IPS-NIHi7 (cell line): Measurements from ENCODE around the gene HOXD3.
A peak's percentile ranks its signal among the peaks of the same experiment; 100 is the strongest.

Experiments
- DNase-seq: peaks from one replicate; pipeline ENCODE4 v3.0.0; 2012; ENCODE audit warnings: mixed read lengths; ENCODE audit errors: extremely low spot score

The HOXD3 gene

DNA sequence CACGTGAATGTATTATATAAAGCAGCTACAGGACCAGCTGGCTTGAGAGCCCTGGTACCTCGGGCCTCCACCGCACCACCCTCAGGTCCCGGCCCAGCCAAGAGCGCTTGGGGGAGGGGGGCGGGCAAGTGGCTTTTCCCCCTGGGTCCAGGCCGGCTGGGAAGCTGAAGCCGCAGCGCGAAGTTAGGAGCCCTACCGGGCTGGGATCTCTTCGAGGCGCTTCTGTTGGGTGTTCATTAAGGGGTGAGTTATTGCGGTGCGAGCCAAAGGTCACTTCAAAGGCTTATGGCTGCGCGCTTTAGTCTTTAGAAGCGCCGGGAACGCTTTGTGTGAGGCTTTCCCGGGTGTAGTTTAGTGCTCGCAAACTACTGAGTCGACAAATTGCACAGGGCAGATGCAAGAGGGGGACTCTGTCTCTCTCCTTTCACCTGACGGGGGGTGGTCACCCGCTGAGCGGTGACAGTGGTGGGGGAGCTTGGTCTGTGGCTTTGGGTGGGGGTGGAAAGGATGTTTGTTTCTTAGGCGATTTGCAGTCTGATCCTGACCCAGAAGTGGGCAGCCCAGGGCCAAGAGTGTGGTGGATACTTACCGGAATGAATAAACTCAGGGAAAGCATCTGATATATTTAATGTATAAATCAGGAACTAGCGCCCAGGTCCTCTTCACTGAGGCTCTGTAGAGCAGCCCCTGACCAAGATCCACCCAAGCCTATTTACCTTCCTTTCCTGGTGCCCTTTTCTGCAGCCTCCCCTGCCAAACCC lies 6.0 kb downstream of the HOXD3 start:
- no peak for DNase-seq

DNA sequence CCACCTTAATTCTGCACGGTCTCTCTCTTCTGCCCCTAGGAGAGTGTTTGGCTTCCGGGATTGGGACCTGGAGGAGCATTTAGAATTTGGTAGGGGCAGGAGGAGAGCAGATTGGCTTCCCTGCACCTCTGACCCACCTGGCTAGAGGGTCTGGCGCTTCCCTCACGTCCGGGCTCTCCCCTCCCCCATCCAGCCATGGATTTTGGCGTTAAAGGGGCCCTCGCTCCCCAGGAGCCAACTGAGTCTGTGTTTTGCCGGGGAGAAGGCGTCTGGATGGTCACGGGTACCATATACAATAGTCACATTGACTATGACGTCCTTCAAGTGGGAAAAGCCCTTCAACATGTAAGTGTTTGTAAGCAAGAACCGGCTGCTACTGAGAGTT lies 6.6 kb downstream of the HOXD3 start:
- DNase-seq = no peak

DNA sequence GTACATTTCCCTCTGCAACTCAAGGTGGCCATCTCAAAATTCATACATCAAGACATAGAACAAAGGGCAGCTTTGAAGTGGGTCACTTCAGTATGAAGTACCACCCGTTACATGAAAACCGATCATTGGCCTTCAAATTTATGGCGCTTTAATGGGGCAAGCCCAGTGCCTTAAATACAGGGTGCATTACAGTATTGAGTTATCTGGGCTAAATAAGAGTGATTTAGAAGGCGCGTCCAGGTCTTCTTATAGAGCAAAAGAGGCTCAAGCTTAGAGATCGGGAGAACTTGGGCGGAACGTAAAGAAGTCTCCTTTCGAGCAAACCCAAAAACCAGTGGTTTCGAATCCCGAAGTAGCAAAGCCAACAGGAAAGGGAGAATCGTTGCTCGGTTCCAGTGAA lies 7.1 kb downstream of the HOXD3 start:
- DNase-seq = no peak

DNA sequence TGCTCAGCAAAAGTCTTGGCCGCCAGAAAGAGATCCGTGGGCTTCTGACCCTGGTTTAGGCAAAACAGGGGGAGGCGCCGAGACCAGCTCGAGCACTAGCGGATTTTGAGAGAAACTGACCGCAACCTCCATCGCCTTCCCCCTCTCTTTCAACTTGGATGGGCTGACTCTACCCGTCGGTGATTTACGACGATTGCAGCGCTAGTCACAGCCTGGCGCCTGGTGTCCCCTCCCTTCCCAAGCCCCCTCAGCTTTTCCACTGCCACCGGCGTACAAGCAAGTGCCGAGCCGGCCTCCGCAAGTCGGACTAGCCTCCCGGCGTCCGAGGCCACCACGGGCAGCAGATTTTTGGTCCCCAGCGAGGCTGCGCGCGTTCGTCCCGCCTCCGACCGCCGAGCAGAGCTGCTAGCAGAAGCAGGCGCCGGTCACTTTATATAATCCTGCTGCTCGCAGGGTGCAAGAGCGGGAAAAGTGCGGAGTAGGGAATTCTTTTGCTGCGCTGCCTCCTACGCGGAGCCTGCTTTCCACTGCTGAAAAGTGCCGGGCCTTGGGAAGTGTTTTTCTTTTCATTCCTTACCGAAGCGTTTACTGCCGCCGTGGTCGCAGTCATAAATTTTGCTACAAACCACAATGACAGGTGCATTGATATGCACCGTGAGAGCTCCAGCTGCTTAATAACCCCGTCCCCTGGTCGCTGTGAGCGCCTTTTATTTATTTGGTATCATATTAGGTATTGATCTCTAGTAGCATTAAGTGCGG lies 7.7 kb downstream of the HOXD3 start:
- no peak for DNase-seq

DNA sequence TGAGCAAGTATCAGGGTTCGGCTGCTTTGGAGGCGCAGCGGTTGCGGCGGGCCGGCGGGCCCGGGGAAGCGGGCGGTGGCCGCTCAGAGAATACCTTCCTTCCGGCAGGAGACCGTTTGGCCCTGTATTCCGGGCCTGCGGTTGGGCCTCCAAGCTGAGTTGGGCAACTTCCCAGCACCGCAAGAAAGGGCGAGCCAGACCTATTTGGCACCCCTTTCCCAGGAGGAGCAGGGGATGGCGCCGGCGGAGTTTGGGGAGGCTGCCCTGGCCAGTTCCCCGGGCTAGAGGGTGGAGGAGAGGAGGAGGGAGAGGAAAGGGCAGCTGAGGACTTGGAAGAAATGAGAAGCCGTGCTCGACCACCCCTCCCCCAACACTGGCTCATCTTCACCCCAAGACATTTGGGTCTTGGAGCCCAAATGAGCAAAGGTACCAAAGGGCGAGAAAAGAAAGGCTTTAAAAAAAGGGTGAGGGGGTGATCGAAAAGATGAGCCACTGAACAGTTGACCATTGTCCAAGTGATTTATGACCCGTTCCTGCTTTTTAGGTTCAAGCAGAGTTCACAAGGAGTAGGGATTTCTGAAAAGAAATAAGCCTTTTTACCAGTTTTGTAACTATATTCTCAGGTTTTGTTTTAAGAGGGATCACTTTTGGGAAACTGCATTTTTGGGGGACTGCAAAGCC lies 8.4 kb downstream of the HOXD3 start:
- no peak for DNase-seq

DNA sequence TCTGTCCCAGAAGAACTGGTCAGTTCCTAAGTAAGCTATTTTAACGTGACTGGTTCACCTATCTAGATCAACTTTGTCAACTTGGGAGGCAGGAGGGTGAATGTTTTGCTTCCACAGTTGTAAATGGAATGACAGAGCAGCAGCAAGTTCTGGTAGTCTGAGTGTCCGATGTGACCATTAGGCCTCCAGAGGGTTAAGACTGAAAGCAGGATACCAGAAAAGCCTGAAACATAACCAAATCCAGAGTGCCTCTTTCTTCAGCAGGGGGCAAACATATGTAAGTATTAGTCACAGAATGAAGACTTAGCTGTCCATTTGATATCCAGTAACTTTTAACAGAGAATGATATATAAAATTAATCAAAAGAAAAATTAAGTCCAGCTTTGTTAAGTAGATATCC lies 9.2 kb downstream of the HOXD3 start:
- DNase-seq = no peak

DNA sequence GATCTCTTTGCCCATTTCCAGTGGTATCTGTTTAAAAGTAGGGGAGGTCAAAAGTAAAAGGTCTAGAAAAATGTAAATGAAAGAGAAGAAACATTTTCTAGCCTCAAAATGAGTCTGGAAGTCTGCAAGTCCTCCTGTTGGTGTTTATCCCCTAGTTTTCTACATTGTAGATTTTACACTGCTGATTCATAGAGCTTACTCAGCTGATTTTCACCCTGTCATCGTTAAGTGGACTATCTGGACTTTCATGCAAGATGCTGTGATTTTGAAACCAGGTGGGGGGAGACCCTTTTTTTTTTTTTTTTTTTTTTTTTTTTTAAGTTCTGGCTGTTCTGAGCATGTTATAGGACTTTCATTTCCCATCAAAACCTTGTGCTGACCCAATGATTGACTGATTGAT lies 10.3 kb downstream of the HOXD3 start:
- no peak for DNase-seq

DNA sequence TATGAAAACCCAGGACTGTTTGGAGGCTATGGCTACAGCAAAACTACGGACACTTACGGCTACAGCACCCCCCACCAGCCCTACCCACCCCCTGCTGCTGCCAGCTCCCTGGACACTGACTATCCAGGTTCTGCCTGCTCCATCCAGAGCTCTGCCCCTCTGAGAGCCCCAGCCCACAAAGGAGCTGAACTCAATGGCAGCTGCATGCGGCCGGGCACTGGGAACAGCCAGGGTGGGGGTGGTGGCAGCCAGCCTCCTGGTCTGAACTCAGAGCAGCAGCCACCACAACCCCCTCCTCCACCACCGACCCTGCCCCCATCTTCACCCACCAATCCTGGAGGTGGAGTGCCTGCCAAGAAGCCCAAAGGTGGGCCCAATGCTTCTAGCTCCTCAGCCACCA lies 12.1 kb downstream of the HOXD3 start:
- DNase-seq = no peak

DNA sequence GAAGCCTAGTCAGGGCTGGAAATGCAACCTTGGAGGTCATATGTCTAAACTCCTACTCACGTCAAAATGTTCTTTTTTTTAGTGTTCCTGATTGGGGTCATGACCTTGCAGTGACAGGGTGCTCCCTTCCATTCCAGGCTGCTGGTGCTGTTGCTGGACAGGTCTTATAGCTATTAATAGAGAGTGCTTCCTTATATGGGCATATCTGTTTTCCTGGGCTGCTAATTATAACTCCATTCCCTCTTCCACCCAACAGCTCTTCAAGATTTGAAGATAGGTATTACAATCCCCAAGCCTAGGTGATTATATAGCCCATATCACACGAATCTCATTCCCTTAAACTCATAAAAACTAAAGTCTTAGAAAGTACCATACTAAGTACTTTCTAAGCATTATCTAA lies 12.6 kb downstream of the HOXD3 start:
- no peak for DNase-seq

DNA sequence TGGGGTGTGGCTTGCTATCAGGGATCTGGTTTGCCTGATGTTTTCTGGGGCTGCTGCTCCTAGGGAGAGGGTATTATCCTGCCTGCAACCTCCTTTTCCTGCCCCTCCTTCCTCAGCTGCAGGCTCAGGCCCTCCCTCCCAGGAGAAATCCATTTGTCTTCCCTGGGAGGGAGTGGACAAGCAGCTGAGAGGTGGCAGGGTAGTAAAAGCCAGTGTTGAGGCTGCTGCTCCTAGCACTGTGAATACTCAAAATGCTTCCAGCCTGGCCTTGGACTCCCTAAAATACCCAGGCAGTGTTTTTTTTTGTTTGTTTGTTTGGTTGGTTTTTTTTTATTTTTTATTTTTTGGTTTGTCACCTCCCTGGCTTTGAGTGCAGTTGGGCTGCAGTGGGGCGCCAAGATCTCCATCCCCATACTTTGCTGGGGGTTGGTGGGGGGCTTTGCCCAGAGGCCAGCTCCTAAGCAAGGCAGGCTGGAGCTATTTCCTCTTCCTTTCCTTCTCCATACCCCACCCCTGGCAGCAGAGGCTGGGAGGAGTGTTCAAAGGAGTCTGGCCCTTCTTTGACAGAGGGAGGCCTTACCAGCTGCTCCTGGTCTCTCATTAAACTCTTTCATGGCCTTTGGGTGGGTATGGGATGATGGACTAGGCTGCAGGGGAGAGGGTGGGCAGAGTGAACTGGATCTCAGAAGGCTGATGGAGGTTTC lies 13.6 kb downstream of the HOXD3 start:
- DNase-seq = no peak

DNA sequence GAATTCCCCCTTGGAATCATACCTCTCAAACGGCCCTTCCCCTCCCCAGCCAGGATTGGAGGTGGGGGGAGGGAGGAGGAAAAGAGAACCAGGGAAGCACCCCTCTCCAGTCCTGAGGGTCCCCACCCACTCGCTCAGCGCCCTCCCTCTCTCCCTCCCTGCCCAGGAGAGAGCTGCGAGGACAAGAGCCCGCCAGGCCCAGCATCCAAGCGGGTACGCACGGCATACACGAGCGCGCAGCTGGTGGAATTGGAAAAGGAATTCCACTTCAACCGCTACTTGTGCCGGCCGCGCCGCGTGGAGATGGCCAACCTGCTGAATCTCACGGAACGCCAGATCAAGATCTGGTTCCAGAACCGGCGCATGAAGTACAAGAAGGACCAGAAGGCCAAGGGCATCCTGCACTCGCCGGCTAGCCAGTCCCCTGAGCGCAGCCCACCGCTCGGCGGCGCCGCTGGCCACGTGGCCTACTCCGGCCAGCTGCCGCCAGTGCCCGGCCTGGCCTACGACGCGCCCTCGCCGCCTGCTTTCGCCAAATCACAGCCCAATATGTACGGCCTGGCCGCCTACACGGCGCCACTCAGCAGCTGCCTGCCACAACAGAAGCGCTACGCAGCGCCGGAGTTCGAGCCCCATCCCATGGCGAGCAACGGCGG lies 14.4 kb downstream of the HOXD3 start:
- no peak for DNase-seq

DNA sequence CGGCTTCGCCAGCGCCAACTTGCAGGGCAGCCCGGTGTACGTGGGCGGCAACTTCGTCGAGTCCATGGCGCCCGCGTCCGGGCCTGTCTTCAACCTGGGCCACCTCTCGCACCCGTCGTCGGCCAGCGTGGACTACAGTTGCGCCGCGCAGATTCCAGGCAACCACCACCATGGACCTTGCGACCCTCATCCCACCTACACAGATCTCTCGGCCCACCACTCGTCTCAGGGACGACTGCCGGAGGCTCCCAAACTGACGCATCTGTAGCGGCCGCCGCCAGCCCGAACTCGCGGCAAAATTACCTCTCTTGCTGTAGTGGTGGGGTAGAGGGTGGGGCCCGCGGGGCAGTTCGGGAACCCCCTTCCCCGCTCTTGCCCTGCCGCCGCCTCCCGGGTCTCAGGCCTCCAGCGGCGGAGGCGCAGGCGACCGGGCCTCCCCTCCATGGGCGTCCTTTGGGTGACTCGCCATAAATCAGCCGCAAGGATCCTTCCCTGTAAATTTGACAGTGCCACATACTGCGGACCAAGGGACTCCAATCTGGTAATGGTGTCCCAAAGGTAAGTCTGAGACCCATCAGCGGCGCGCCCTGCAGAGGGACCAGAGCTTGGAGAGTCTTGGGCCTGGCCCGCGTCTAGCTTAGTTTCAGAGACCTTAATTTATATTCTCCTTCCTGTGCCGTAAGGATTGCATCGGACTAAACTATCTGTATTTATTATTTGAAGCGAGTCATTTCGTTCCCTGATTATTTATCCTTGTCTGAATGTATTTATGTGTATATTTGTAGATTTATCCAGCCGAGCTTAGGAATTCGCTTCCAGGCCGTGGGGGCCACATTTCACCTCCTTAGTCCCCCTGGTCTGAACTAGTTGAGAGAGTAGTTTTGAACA lies 15.1 kb downstream of the HOXD3 start:
- no peak for DNase-seq

DNA sequence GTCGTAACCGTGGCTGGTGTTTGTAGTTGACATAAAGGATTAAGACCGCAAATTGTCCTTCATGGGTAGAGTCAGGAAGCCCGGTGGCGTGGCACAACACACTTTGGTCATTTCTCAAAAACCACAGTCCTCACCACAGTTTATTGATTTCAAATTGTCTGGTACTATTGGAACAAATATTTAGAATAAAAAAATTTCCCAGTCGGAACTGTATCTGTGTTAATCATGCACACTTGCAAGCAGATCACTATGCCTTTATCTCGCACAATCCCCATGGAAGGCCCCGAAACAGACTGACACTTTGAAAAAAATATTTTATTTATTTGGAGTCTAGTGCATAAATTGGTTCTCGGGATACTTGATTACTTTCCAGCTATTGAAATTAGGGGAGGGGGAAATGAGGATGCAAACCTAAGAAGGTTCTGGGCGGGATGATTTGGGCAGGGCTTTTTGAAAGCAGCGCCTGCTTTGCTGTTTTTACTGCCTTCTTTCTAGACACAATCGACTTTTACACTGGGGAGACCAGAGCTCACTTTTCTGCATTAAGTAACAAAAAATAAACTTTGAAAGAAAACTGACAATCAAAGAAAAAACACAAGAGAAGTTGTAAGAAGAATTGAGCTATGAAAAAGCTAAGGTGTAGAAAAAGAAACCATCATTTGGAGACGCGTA lies 15.9 kb downstream of the HOXD3 start:
- DNase-seq = no peak

DNA sequence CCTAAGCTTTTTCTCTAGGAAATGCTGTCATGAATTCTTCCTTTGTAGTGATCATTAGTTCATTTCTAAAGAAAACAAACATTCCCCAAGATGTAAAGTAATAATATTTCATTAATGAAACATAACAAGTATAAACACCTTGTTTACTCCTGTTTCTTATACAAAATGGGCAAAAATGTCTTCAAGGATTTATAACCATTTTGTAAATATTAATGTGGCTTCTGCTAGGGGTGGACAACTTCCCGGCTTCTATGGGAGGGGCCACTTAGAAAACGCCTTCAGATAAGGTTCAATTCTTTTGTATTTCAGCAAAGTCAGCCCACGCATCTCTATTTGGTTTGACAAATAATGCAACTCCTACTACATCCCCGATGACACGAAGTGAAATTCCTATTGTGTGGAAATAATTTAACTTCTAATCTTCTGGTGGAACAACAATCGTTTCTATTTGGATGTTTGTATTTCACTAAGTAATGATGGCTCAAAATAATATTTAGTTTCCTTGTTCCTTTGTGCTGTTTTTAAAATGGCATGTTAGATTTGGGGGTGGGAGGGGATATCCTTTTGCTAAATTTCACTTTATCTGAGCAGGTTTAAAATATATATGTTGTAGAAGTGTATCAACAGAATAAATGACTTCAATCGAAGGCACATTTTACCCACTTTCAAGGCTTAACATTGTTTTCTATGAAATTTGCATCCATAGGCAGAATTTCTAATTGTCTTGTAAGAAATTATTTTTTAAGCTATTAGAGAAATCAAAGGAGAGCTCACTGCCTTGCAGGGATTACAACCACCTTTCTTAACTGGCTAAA lies 16.7 kb downstream of the HOXD3 start:
- no peak for DNase-seq

DNA sequence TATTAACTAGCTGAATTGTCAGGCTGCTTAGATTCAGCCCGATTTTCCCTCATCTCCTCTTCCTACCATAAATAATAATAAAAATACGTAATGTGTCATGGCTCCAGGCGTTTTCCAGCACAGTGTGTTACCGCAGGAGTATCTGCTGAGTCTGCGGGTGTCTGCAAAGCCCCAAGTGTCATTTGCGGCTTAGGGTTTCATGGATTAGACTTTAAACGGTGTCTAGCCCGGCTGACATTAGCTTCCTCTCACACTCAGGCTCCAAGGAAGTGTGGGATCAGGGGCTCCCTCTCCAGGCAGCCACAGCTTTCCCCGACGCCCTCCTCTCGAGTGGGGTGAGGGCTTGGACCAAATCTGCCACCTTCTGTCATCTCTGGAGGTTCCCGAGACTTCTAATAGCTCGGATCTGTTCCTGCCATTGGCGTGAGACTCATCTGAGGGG lies 17.3 kb downstream of the HOXD3 start:
- DNase-seq = no peak

DNA sequence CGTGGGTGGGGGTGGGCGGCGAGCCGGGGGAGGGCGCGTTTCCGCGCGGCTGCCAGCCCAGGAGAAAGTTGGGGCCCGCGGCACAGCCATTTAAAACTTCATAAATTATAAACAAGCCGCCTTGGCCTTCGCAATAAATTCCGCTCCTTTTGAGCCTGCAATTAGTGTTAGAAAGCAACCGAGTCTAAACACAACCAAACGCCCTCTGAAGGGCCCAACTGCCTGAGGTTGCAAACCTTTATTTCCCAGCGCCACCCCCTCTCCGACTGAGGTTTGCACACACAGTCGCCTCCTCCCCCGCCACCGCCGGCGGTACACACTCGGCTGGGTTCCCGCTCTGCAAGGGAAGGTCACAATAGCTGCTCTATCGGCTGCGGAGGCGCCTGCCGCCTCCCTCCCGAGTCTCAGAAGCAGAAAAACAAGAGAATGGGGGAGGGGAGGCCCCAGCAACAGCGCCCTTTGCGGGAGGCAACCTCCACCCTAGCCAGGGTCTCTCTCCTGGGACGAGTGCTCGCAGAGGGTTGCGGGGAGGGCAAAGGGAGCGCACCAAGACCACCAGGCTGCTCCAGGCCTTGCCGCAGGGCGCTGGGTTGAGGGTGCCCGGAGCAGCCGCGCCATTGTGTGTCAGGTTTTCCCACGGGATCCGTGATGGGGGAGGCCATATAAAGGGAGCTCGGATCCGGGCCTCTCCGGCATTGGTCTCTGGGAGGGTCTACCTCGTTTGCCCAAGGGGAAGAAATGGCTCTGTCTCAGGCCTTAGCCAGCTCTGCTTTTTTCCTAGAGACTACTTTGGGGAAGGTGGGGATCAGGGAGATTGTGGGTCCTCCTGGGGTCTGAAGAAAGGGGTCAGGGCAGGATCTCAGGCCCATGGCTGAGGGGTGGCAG lies 18.0 kb downstream of the HOXD3 start:
- peak; percentile 70 for DNase-seq

DNA sequence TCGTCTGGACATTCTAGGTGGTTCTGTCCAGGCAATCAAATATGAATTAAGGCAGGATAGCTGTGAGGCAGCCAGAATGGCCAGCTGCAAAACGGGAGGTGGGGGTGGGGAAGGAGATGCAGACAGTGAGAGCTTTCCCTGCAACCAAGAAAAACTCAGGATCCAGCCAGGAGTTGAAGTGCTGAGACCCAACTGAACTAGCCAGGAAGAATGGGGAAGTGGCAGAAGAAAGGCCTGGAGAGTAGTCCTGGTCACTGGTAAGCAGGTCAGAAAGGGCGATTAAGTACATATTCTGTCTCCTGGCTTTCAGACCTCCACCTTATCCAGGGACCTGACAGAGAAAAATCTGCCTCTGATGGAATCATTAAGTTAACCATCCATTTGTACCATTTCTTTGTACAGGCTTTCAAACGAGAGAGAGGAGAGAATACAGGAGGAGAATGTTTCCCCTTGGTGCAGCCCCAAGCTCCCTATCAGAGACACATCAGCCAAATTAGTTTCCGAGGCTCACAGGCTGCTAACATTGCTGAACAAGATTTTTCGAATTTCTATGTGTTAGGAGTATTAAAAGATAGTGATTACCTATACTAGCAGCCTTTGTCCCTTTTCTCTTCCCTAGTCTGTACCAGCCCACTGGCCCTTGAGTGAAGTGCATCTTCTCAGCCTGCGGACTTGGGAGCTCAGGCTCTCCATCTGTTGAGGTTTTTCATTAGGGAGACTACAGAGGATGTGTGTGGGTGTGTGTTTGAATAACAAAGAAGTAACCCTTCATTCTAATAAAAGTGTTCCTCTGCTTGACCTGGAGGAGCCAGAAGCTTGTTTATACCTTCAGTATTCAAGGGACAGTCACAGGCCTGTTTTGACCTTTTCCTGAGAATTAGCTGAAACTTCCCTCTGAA lies 18.9 kb downstream of the HOXD3 start:
- DNase-seq = no peak
